Measurements from ENCODE around the gene ABHD1.

The ABHD1 gene

GRCh38 chr2:27136751-27137150 lies 13.1 kb downstream of the ABHD1 start:
- no peak for DNase-seq

- no peak for DNase-seq
These were observed 13.8 kb downstream of the ABHD1 start for GRCh38 chr2:27137322-27137935.

- DNase-seq = no peak
These were observed 14.5 kb downstream of the ABHD1 start for GRCh38 chr2:27138111-27138510.

- no peak for DNase-seq
These were observed 15.7 kb downstream of the ABHD1 start, which contains the start of gene PRR30 for GRCh38 chr2:27139310-27139709. TSS of gene PRR30 (minus strand) at chr2:27139410. CDS start at chr2:27138329, 1,081 bp downstream.

GRCh38 chr2:27143285-27143684 lies 19.7 kb downstream of the ABHD1 start:
- DNase-seq = no peak

GRCh38 chr2:27145682-27146081 lies 22.1 kb downstream of the ABHD1 start:
- DNase-seq = no peak

GRCh38 chr2:27147935-27148334 lies 24.3 kb downstream of the ABHD1 start:
- no peak for DNase-seq

- DNase-seq = peak; percentile 35
These were observed 25.3 kb downstream of the ABHD1 start, which contains the start of gene TCF23 for GRCh38 chr2:27148801-27149439. TSS of gene TCF23 (plus strand) at chr2:27149004. CDS start at chr2:27149134, 130 bp downstream.

- no peak for DNase-seq
These were observed 26.2 kb downstream of the ABHD1 start for GRCh38 chr2:27149570-27150405.

GRCh38 chr2:27150639-27151230 lies 27.1 kb downstream of the ABHD1 start:
- no peak for DNase-seq

GRCh38 chr2:27152102-27152795 lies 28.6 kb downstream of the ABHD1 start:
- DNase-seq = no peak

GRCh38 chr2:27152796-27153464 lies 29.3 kb downstream of the ABHD1 start:
- no peak for DNase-seq

GRCh38 chr2:27154488-27154887 lies 30.9 kb downstream of the ABHD1 start:
- no peak for DNase-seq

- DNase-seq = no peak
These were observed 31.5 kb downstream of the ABHD1 start for GRCh38 chr2:27155069-27155520.

- no peak for DNase-seq
These were observed 34.9 kb downstream of the ABHD1 start for GRCh38 chr2:27158468-27158867.

GRCh38 chr2:27159271-27159670 lies 35.7 kb downstream of the ABHD1 start:
- DNase-seq = no peak

GRCh38 chr2:27160191-27160590 lies 36.6 kb downstream of the ABHD1 start:
- DNase-seq = no peak

GRCh38 chr2:27162151-27163121 lies 38.8 kb downstream of the ABHD1 start:
- DNase-seq = no peak

GRCh38 chr2:27164960-27165763 lies 41.5 kb downstream of the ABHD1 start:
- no peak for DNase-seq
